ENCODE data around the gene MCL1. TPM values are rescaled to one million over a fixed set of nuclear protein-coding genes. Genes with fewer than 3 reads are reported as not detected.

MCL1 gene
- total and polyA plus RNA-seq, 2 of the 13 experiments (the other 11 are each of a cell fraction or from before 2014, with no cell fraction given), result 69.5 to 125 TPM

GRCh38 chr1:150577557-150578271 lies 1.7 kb downstream of the MCL1 start:
- Histone ChIP-seq H4K20me1 (ENCODE audit: insufficient read depth, low read length) (peaks cover 60% of the 10 kb centered on the region), H3K36me3 (replicated peaks in 1 of 2; ENCODE audit: control insufficient read depth in 1 of 2, insufficient read depth in 2 of 2, low read length in 2 of 2) (peaks cover 0 to 49% of the 10 kb centered on the region in 2 experiments; a peak in 4 of 5 replicates), H2AFZ (ENCODE audit: low read length) (no peak overlapping the region), H3K27me3 (ENCODE audit: control insufficient read depth in 1 of 2, insufficient read depth in 2 of 2, low read length in 2 of 2) (no peaks in the 10 kb centered on the region; a peak in 1 of 5 replicates), H3K27ac (ENCODE audit: extremely low read length, insufficient read depth, low read length) (peak overlapping the region; percentile 92), H3K4me3 (replicated peaks in 1 of 3; ENCODE audit: insufficient read depth in 1 of 3, low read depth in 2 of 3, low read length in 3 of 3) (peak overlapping the region; percentile 93 to 96 (median 94)), H3K4me2 (ENCODE audit: low read depth, low read length) (peak overlapping the region; percentile 81), H3K4me1 (ENCODE audit: insufficient read depth, low read length) (peaks cover 50% of the 10 kb centered on the region), H3K9me3 (ENCODE audit: low read length) (no peaks in the 10 kb centered on the region), H3K79me2 (ENCODE audit: insufficient read depth, low read length) (peaks cover 72% of the 10 kb centered on the region), H3K9ac (ENCODE audit: insufficient read depth, low read depth, low read length) (peak overlapping the region; percentile 94)
- in situ Hi-C loops (cut with HindIII; ENCODE audit: extremely low pct_ligation_motif_present, low pct_unique_long_range_greater_than_20kb), result no loop called here
- TF ChIP-seq MBD4 (IDR thresholded peaks at IDR 0.05; ENCODE audit: borderline replicate concordance, low read length), result 0 out of 2 replicates have a peak, but pooled peaks have one; percentile 37
- TF ChIP-seq HNF1B (CRISPR knock-in tag; IDR thresholded peaks at IDR 0.05), result no peak
- peak; percentile 19; the same call in 1 of the 2 replicates for TF ChIP-seq RBFOX2 (IDR thresholded peaks at IDR 0.05; ENCODE audit: low read depth, low read length)
- CTCF ChIA-PET (ENCODE audit: low intra/inter-chr PET ratio, low total read pairs), result interaction anchor here (2.0 kb wide), 1 partner anchor 16 kb away, joined by 4 read pairs; no protein-coding TSS in a partner anchor
- peak; percentile 30 for FAIRE-seq
- intact Hi-C loops (cut with micrococcal nuclease; ENCODE audit: unreplicated experiment), result loop anchor here (1.0 to 5.0 kb wide), 4 partner anchors 9 to 43 kb away; no protein-coding TSS in a partner anchor
- BruUV-seq (replicated peaks), result no TSS peak
- POLR2A ChIA-PET, result interaction anchor here (1.0 to 11.9 kb wide), 17 partner anchors 12 to 393 kb away, joined by 3 to 469 read pairs (median 6); partner anchors contain the start of genes ENSA, FALEC and GOLPH3L
- WGBS (ENCODE audit: low lambda C conversion rate), result under 1% methylated on average over 11 of the region's 11 CpGs
- DNase-seq (ENCODE audit: low spot score), result no peak
- ATAC-seq, result no peak
